HG03066 (cell line): ENCODE data around the gene CAB39.

Source experiments
- ATAC-seq: cut with Tn5 transposase; IDR thresholded peaks from one replicate; pipeline ENCODE4 v1.9.1; 2021; ENCODE audit warnings: low read depth; ENCODE audit not compliant: unreplicated experiment

Gene CAB39

DNA sequence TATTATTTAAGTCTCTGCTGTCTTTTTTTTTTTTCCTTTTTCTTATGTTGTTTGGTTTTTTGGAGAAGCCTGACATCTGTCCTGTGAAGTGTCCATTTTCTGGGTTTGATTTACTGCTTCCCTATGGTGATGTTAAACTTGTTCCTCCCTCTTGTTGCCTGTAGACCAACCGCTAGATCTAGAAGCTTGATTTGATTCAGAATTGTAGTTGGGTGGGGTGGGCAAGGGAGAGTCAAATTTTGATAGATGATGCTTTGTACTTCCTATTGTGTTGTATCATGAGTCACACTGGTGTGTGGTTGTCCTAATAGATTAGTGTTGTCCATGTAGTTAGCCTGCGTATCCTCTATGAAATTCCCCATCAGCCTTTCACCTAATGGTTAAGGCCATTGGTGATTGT, 35.4 kb downstream of the CAB39 start:
- ATAC-seq: no peak

GRCh38 chr2:230749111-230749510, 36.5 kb downstream of the CAB39 start:
- ATAC-seq: no peak

DNA sequence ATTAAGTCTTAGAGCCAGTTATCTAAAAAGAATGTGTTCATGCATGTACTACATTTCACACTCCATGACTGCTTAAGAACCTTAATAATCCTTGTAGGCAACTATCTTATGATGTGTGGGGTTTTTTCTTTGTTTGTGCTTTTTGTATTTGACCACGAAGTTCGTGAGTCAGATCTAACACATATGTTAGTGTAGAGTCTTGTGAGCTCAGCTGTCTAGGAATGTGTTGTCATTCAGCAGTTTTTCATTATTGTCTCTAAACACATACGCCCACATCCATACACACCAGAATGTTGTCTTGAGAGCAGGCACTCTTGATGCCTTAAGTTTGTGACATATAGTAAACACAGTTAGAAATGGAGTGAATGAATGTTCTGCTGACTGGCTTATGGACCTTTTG, 38.4 kb downstream of the CAB39 start:
- no peak for ATAC-seq

GRCh38 chr2:230754200-230754599, 41.6 kb downstream of the CAB39 start:
- ATAC-seq: no peak

- ATAC-seq: no peak
These were observed 44.8 kb downstream of the CAB39 start for GRCh38 chr2:230757476-230757875.

GRCh38 chr2:230758566-230759480, 46.2 kb downstream of the CAB39 start:
- ATAC-seq: no peak

DNA sequence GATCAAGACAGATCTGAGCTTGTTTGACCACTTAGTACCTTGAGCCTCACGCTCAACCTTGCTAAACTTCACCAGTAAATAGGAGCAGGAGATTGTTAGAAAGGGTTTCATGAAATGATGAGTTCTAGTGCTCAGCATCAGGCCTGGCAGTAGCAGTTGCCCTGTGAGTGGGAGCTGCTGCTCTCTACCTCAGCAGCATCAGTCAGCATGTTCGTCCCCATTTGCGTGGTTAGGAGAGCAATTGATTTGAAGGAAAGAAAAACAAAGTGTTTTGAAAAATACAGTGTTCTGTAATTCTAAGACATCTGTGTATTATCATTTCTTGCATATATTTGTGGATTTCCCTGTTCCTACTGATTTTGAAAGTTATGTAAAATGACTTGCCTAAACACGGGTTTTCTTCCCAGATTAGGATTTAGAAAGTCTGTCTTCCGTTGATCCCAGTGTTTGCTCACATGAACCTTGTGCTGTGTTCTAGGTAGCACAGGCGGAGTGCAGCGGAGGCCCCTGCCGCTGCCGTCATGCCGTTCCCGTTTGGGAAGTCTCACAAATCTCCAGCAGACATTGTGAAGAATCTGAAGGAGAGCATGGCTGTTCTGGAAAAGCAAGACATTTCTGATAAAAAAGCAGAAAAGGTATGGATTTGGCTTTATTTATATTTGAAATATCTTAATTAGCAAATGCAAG, 47.0 kb downstream of the CAB39 start:
- no peak for ATAC-seq

DNA sequence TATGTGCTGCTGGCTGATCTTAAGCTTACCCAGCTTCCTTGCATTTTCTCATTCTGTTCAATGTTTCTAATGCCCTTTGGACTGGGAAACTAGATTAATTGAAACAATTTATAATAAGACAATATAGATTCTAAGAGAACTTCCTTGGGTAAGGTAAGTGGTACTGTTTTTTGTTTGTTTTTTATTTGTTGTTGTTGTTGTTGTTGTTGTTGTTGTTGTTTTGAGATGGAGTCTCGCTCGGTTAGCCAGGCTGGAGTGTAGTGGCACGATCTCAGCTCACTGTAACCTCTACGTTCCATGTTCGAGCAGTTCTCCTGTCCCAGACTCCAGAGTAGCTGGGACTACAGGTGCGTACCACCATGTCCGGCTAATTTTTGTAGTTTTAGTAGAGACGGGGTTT, 49.1 kb downstream of the CAB39 start:
- ATAC-seq: no peak

DNA sequence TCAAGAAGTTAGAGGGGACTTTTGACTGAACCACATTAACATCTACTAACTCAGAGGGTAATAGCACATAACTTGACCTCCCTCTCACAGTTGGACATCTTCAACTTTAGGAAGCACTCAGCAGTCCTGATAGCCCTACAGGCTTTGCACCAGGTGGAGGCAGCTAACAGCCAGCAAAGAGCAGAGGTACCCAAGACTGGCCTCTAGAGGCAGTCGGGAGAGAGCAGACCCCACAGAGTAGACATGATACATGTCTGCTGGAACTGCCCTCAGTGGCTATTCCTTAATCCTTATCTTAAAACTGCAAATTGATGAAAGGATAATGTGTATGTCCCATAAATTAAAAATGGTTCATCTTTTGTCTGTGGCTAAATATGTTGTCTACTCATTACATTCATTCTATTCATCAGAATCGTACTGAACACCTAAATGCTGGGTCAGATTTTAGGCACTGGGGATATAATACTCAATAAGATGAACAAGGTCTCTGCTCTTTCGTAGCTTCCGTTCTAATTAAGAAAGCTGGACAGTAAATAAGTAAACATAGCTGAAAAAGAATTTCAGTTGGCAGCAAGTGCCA, 49.8 kb downstream of the CAB39 start:
- no peak for ATAC-seq

- no peak for ATAC-seq
These were observed 51.7 kb downstream of the CAB39 start for GRCh38 chr2:230764346-230764745.

DNA sequence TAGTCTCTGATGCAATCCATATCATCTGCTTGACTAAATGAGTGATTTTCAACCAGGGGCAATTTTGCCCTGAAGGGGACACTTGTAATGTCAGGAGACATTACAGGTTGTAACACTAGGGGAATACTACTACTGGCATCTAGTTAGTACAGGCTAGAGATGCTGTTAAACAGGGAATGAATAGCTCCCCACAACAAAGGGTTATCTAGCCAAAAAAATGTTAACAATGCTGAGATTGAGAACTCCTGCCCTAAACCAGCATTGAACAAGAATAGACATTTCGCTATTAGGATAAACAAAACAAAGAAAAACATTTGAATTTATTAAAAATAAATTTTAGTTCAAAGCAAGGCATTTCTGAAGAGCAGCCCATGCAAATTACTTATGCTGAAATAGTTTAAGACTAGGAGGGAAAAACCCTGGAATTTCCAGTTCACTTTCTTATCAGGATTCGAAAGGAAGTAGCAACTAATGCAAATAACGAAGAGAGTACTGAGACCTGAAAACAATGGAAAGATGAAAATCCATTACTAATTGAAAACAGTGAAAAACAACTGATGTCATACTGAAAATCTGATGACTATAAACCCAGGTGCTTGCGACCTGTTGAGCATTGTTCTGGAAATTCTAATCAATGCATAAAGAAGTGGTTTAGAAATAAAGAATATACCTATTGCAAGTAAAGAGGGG, 53.1 kb downstream of the CAB39 start:
- ATAC-seq: no peak

DNA sequence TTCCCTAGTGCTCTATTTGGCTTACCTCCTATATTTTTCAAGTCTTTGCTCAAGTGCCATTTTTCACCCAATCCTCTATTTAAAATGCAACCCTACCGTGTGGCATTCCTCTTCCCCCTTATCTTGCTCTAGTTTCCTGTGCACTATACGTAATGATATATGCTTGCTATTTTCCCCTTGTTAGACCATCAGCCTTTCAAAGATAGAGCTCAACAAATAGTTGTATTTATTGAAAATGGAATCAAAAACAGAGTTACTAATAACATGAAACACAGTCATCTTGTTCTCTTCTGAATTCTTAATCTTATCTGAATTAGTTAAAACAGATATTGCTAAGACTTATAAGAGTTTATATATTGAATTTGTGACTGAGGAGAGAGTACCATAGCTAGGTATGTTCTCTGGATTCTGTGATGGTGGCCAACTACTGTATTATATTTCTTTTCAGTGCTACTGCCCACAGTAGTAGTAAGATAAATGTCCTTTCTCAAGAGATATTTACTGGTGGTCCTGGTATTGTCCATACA, 55.3 kb downstream of the CAB39 start:
- ATAC-seq: no peak

DNA sequence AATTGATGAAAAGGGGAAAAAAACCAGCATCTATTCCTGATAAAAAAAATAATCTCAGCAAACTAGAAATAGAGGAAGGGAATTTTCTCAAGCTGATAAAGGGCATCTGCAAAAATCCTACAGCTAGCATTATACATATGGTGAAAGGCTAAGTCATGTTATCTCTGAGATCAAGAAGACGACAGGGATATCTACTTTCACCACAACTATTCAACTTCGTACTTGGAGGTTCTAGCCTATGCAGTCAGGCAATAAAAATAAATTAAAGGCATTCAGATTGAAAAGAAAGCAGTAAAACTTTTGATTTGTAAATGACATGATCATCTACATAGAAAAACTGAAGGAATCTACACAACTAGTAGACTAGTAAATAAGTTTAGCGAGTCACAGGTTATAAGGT, 58.2 kb downstream of the CAB39 start:
- ATAC-seq: no peak

DNA sequence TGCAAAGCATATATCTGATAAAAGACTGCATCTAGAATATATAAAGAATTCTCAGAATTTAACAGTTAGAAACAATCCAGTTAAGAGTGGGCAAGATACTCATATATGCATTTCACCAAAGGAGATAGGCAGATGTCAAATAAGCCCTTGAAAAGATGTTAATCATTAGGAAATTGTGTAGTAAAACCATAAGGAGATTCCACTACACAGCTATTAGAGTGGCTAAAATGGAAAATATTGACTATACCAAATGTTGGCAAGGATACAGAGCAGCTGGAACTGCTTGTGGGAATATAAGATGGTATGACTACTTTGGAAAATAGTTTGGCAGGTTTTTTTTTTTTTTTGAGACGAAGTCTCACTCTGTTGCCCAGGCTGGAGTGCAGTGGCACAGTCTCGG, 59.5 kb downstream of the CAB39 start:
- no peak for ATAC-seq

GRCh38 chr2:230773039-230773773, 60.6 kb downstream of the CAB39 start:
- ATAC-seq: no peak

- no peak for ATAC-seq
These were observed 61.8 kb downstream of the CAB39 start for GRCh38 chr2:230774348-230774951.

- ATAC-seq: no peak
These were observed 63.1 kb downstream of the CAB39 start for GRCh38 chr2:230775737-230776136.

DNA sequence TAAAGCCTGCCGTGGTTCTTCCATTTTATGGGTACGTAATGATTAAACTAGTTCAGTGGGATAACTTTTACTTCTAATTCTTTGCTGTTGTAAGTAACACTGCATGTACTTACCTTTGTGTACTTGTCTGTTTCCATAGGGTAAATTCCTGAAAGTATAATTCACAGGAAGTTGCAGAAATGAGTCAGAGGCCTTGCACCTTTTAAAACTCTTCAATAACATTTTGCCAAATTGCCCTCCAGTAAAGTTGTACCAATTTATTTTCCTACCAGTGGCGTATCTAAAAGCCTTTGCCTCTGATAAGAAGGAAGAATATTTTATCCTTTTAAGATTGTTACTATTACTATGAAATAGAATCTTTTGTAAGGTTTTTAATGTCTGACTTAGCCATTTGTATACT, 65.1 kb downstream of the CAB39 start:
- ATAC-seq: no peak

DNA sequence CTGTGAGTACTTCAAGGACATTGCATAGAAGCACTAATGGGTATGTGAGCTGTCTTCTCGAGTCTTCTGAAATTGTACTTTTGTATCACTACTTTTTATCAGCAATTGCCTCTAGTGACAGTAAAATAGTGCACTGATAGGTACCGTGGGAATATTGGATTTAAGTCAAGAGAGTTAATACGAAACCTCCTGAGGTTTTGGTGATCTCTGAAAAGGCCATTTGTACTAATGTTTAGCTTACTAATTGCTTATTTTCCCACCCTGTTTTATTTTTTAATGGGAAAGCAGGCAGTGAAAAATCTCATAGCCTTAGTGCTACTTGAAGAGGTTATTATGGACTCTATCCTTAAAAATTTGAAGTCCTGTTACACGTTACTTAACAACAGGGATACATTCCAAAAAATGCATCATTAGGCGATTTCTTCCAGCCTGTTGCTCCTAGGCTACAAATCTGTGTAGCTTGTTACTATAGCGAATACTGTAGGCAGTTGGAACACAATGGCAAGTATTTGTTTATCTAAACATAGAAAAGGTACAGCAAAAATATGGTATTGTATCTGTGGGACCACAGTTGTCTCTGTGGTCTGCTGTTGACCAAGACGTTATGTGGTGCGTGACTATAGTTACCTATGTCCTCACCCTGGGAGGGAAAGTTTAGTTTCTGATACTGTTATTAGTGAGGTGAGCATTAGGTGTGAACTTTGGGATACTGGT, 65.9 kb downstream of the CAB39 start:
- no peak for ATAC-seq
